ENCODE results near the gene HIVEP3.

The HIVEP3 gene

DNA sequence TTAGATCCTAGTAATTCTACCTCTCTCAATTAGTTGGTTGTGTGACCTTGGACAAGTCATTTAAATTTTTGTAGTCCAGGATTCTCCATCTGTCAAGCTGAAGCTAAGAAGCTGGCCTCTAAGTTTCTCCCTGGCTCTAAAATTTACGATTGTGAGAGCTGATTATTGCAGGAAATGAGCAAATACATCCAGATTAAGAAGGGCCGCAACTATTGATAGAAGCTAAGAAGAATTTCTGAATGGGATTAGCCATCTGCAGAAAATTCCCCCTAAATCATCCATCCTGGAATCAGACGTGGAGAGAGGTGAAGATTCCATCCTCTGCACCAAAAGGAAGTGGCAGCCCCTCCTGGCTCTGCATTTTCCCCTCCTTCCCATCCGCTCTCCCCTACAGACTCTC lies 55.0 kb downstream of the HIVEP3 start:
- H3K27ac ChIP-seq: no peak overlapping the region

DNA sequence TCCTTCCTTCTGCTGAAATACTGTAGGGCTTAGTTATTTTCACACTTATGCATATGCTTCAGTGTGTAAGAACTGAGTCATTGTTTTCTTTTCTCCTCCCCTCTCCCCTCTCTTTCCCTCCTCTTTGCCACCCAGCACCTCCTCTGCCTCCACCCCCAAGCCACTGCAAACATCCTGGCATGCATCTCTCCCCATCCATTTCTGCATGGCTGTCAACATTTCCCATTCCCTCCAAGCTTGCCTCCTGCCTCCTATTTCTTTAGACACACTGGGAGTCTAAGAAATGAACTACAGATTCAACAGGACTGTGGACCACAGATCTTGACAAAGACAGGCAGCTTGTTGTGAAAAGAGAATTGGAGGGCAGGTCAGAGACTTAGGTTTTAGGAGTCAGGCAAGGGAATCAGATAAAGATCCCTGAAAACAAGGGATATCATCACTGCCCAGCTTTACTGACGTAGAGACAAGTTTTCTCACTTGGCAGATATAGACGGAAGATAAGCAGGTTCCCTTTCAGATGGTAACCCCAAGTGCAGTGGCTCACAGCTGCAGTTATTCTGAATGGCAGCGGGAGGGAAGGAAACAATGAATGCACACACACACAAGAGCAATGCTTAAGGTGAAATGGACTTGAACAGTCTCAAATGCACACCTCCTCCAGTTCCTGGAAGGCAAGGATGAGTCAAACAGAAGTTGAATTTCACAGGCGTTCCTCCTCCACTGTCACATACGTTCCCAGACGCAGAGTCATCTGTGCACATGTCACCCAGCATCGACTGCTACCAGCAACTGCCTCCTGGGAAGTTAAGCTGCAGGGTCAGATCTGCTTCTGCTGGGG lies 56.1 kb downstream of the HIVEP3 start:
- H3K4me2 ChIP-seq: no peak overlapping the region
- TF ChIP-seq, protein P1, sequence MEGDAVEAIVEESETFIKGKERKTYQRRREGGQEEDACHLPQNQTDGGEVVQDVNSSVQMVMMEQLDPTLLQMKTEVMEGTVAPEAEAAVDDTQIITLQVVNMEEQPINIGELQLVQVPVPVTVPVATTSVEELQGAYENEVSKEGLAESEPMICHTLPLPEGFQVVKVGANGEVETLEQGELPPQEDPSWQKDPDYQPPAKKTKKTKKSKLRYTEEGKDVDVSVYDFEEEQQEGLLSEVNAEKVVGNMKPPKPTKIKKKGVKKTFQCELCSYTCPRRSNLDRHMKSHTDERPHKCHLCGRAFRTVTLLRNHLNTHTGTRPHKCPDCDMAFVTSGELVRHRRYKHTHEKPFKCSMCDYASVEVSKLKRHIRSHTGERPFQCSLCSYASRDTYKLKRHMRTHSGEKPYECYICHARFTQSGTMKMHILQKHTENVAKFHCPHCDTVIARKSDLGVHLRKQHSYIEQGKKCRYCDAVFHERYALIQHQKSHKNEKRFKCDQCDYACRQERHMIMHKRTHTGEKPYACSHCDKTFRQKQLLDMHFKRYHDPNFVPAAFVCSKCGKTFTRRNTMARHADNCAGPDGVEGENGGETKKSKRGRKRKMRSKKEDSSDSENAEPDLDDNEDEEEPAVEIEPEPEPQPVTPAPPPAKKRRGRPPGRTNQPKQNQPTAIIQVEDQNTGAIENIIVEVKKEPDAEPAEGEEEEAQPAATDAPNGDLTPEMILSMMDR (conservative IDR thresholded peaks at IDR 0.05; ENCODE audit: low read depth, low read length): no peak
- no peaks in the 10 kb centered on the region for H3K36me3 ChIP-seq (ENCODE audit: insufficient read depth)
- H3K4me3 ChIP-seq (IDR thresholded peaks at IDR 0.05; ENCODE audit: insufficient read depth, low read depth, low read length): no peak overlapping the region
- H3K4me1 ChIP-seq (ENCODE audit: low read depth, poor library complexity, severe bottlenecking): peaks cover 6% of the 10 kb centered on the region
- no peaks in the 10 kb centered on the region for H3K79me2 ChIP-seq (ENCODE audit: insufficient read depth, low read depth)
- H3K27me3 ChIP-seq (ENCODE audit: insufficient read depth, low read depth): no peaks in the 10 kb centered on the region
- H4K20me1 ChIP-seq (ENCODE audit: insufficient read depth): no peaks in the 10 kb centered on the region
- H3K9ac ChIP-seq: no peak overlapping the region
- H2AFZ ChIP-seq (ENCODE audit: low read depth): no peak overlapping the region
- H3K27ac ChIP-seq: no peak overlapping the region

More for the DNA sequence above, 55.0 kb downstream of the HIVEP3 start:
- H3K79me2 ChIP-seq (ENCODE audit: insufficient read depth, low read depth): no peaks in the 10 kb centered on the region
- H3K4me1 ChIP-seq (ENCODE audit: low read depth, poor library complexity, severe bottlenecking): peaks cover 17% of the 10 kb centered on the region
- no peak overlapping the region for H3K4me3 ChIP-seq (IDR thresholded peaks at IDR 0.05; ENCODE audit: insufficient read depth, low read depth, low read length)
- no peaks in the 10 kb centered on the region for H3K36me3 ChIP-seq (ENCODE audit: insufficient read depth)
- H3K27me3 ChIP-seq (ENCODE audit: insufficient read depth, low read depth): no peaks in the 10 kb centered on the region
- no peaks in the 10 kb centered on the region for H4K20me1 ChIP-seq (ENCODE audit: insufficient read depth)
- TF ChIP-seq, protein P1 (conservative IDR thresholded peaks at IDR 0.05; ENCODE audit: low read depth, low read length): no peak
- no peak overlapping the region for H3K4me2 ChIP-seq
- no peak overlapping the region for H3K9ac ChIP-seq
- no peak overlapping the region for H2AFZ ChIP-seq (ENCODE audit: low read depth)

DNA sequence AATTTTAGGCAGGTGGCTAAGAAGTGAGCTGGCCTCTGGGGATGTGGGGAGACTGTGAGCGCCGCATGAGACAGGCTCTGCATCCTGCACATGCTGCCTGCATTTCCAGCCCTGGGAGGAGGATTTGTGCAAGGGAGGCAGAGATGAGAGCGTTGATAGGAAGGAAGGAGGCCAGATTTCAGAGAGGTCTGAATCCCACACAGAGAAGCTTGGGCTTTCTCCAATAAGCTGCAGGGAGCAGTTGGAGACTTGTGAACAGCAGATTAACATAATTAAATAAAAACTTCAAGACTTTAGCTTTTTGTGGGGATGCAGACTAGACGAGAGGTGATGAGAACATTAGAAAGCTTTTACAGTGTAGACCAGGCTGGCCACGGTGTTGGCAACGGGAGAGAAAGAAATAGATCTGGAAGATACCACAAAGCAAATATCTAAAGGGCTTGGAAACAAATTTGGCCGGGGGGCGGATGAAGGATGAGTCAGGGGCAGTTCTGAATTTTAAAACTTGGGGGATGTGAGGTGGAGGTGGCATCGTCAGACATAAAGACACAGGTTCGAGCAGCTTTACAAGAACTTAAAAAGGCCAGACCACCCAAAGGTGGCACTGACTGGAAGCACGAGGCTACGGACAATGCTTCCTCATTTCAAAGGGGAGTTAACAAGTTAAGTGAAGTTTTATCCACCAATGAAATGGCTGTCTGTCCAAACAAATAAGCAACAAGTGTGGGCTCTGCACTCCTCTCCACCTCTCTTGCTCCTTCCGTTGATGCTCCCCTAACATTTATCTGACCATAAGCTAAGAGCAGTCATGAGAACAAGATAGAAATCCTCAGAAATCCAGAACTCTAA lies 57.0 kb downstream of the HIVEP3 start:
- Histone ChIP-seq H3K27ac (no peak overlapping the region), H3K4me3 (IDR thresholded peaks at IDR 0.05; ENCODE audit: insufficient read depth, low read depth, low read length) (no peak overlapping the region), H4K20me1 (ENCODE audit: insufficient read depth) (no peaks in the 10 kb centered on the region), H3K9ac (no peak overlapping the region), H2AFZ (ENCODE audit: low read depth) (no peak overlapping the region), H3K27me3 (ENCODE audit: insufficient read depth, low read depth) (no peaks in the 10 kb centered on the region), H3K4me2 (no peak overlapping the region), H3K36me3 (ENCODE audit: insufficient read depth) (no peaks in the 10 kb centered on the region), H3K4me1 (ENCODE audit: low read depth, poor library complexity, severe bottlenecking) (no peaks in the 10 kb centered on the region), H3K79me2 (ENCODE audit: insufficient read depth, low read depth) (no peaks in the 10 kb centered on the region)
- TF ChIP-seq, protein P1 (conservative IDR thresholded peaks at IDR 0.05; ENCODE audit: low read depth, low read length): no peak

DNA sequence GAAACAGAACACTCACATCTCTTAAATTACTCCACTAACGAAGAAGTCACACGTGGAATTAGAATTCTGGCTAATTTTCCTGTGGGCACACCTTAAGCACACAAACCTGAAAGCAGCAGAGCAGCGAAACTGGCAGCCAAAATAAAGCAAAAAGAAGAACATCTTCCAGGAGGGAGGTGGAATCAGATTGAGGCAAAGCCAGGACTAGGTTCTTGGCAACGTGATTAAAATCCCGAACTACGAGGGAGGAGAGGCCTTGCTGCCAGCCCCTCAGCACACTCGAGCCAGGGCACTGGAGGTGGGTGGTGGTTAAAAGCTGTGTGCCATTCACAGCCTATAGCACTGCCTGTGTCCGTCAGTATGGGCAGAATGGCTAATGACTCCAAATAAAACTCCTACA lies 58.0 kb downstream of the HIVEP3 start:
- Histone ChIP-seq H3K27ac (no peak overlapping the region), H3K79me2 (ENCODE audit: insufficient read depth, low read depth) (no peaks in the 10 kb centered on the region), H3K4me2 (no peak overlapping the region), H3K27me3 (ENCODE audit: insufficient read depth, low read depth) (no peaks in the 10 kb centered on the region), H3K4me3 (IDR thresholded peaks at IDR 0.05; ENCODE audit: insufficient read depth, low read depth, low read length) (no peak overlapping the region), H4K20me1 (ENCODE audit: insufficient read depth) (no peaks in the 10 kb centered on the region), H3K4me1 (ENCODE audit: low read depth, poor library complexity, severe bottlenecking) (no peaks in the 10 kb centered on the region), H3K36me3 (ENCODE audit: insufficient read depth) (no peaks in the 10 kb centered on the region), H2AFZ (ENCODE audit: low read depth) (no peak overlapping the region), H3K9ac (no peak overlapping the region)
- TF ChIP-seq, protein P1 (conservative IDR thresholded peaks at IDR 0.05; ENCODE audit: low read depth, low read length): no peak

Measured in KMS-11 (cell line).